ENCODE results near the gene CCDC192. TPM values are rescaled to one million over a fixed set of nuclear protein-coding genes. Genes with fewer than 3 reads are reported as not detected.

CCDC192 gene
- total RNA-seq, 1 donor from 2014 or later, result not detected

GRCh38 chr5:127922603-127923002 lies 219.4 kb downstream of the CCDC192 start:
- no peak for DNase-seq (ENCODE audit: low spot score)

- DNase-seq (ENCODE audit: low spot score), result no peak
Observed at GRCh38 chr5:127923804-127924570, 220.8 kb downstream of the CCDC192 start.

- DNase-seq (ENCODE audit: low spot score), result no peak
Observed at GRCh38 chr5:127924606-127925005, 221.4 kb downstream of the CCDC192 start.

- no peak for DNase-seq (ENCODE audit: low spot score)
Observed at GRCh38 chr5:127925916-127926315, 222.7 kb downstream of the CCDC192 start.

- no peak for DNase-seq (ENCODE audit: low spot score)
Observed at GRCh38 chr5:127926974-127927373, 223.8 kb downstream of the CCDC192 start.

GRCh38 chr5:127928053-127928452 lies 224.9 kb downstream of the CCDC192 start:
- no peak for DNase-seq (ENCODE audit: low spot score)

- DNase-seq (ENCODE audit: low spot score), result no peak
Observed at GRCh38 chr5:127930311-127930710, 227.1 kb downstream of the CCDC192 start.

- DNase-seq (ENCODE audit: low spot score), result no peak
Observed at GRCh38 chr5:127931396-127931795, 228.2 kb downstream of the CCDC192 start.

- no peak for DNase-seq (ENCODE audit: low spot score)
Observed at GRCh38 chr5:127933348-127933747, 230.2 kb downstream of the CCDC192 start.

- DNase-seq (ENCODE audit: low spot score), result no peak
Observed at GRCh38 chr5:127934791-127935256, 231.6 kb downstream of the CCDC192 start.

- DNase-seq (ENCODE audit: low spot score), result no peak
Observed at GRCh38 chr5:127935398-127935797, 232.2 kb downstream of the CCDC192 start.

- DNase-seq (ENCODE audit: low spot score), result no peak
Observed at GRCh38 chr5:127936439-127936972, 233.3 kb downstream of the CCDC192 start.

GRCh38 chr5:127938746-127939145 lies 235.6 kb downstream of the CCDC192 start:
- DNase-seq (ENCODE audit: low spot score), result no peak

GRCh38 chr5:127940854-127941253 lies 237.7 kb downstream of the CCDC192 start:
- DNase-seq (ENCODE audit: low spot score), result no peak

- no peak for DNase-seq (ENCODE audit: low spot score)
Observed at GRCh38 chr5:127941646-127942045, 238.5 kb downstream of the CCDC192 start.

GRCh38 chr5:127942246-127943060 lies 239.3 kb downstream of the CCDC192 start:
- DNase-seq (ENCODE audit: low spot score), result no peak

- DNase-seq (ENCODE audit: low spot score), result no peak
Observed at GRCh38 chr5:127943061-127943371, 239.8 kb downstream of the CCDC192 start.

- DNase-seq (ENCODE audit: low spot score), result no peak
Observed at GRCh38 chr5:127944125-127944524, 240.9 kb downstream of the CCDC192 start.

GRCh38 chr5:127947941-127948340 lies 244.8 kb downstream of the CCDC192 start:
- no peak for DNase-seq (ENCODE audit: low spot score)

GRCh38 chr5:127950707-127951391 lies 247.7 kb downstream of the CCDC192 start:
- peak; percentile 92 for DNase-seq (ENCODE audit: low spot score)

- DNase-seq (ENCODE audit: low spot score), result peak; percentile 49
Observed at GRCh38 chr5:127951791-127952190, 248.6 kb downstream of the CCDC192 start.

GRCh38 chr5:127957183-127957582 lies 254.0 kb downstream of the CCDC192 start:
- no peak for DNase-seq (ENCODE audit: low spot score)
